Measurements from ENCODE around the gene CADPS2.

CADPS2 gene

GRCh38 chr7:122886357-122887081 is at the start of gene CADPS2:
TSS of gene CADPS2 (minus strand) at chr7:122886460. CDS start at chr7:122886337, 123 bp downstream.
- DNase-seq, result peak; percentile 67

DNA sequence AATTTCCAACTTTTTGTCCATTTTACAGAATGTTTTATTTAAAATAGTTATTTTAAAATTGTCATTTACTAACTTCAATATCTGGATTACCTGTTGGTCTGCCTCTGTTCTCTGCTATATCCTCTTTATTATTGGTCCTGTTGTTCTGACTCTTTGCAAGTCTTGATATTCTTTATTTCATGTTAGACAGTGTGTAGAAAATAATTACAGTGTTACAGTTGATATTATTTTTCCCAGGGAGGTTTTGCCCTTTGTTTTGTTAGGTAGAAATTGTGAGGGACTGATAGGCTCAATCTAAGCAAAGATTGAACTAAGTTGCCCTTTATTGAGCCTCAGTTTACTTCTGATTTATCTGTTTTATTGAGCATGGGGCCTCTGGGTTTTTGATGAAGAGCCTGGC is 49.4 kb upstream of the CADPS2 start:
- DNase-seq, result no peak

DNA sequence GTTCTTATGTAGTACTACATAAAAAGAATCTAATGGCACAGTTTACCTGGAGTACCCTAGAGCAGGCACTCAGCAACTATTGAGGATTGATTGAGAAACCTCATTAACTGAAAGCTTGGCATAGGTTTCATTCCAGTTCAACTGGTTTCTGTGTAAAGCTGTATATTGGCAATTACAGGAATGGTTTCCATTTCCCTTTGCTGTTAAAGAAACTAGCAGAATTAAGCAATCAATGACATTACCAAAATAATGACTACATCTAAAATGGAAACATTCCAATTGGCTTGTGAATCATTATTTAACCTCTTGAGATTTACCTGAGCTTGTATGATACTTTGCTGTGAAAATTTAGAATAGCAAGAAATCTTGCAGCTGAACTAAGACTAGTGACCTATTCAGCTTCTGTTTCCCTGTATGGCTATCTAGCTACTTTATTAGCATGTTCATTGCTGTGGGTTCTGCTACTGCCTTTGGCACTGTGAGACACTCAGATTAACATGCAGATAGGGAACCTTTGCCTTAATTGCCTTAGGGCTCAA is 33.5 kb upstream of the CADPS2 start:
- DNase-seq, result no peak

- no peak for DNase-seq
Measured at GRCh38 chr7:122914812-122915211, 28.6 kb upstream of the CADPS2 start.

DNA sequence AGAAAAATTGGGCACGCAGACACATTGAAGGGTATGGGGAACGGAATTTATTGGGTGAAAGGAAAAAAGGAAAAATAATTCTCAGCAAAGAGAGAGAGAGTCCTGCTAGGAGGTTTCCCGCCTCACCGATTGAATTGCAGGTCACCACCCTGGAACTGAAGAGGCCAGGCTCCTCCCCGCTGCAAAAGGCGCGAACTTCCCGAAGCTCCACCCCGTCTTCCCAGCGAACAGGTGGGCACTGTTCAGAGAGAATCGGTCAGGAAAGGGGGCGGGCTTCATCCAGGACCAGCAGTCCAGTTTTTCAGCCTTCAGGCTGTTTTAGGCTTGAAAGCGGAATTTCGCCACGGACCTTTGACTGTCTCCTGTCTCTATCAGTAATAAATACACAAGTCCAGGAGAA is 27.3 kb upstream of the CADPS2 start:
- DNase-seq, result no peak

- DNase-seq, result no peak
Measured at GRCh38 chr7:122902751-122903495, 16.7 kb upstream of the CADPS2 start.

GRCh38 chr7:122901250-122901649 is 15.0 kb upstream of the CADPS2 start:
- DNase-seq, result no peak

DNA sequence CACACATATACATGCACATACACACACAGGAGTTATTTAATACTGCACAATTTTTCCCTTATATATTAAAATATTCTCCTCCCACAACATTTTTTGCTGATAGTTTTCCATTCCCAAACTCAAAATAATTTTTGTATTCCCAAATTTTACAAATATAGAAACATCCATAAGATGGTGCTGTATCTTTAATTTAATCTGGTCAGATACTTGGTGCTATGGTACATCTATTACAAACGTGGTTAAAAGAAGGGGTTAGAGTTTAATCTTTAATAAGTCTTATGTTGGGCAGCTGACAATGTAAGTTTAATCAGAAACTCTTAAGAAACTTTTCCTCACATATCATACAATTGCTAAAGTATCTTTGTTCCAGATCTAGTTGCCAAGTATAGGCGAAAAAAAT is 10.2 kb upstream of the CADPS2 start:
- no peak for DNase-seq

DNA sequence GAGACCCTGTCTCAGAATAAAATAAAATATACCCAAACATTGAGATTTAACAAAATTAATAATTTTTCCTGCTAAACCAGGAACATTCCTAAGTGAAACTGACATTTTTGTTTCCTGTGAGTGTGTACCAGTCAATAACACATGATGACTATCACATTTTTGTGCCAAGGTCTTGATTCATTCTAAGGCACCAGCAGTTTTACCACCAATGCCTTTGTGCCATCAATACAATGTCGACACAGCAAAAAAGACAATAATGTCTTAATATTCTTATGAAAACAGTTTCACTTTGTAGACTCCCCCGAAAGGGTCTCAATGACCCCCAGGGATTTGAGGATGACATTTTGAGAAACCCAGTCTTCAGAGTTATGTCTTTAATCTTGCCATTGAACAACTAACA is 7.2 kb upstream of the CADPS2 start:
- no peak for DNase-seq

GRCh38 chr7:122889116-122889515 is 2.9 kb upstream of the CADPS2 start:
- DNase-seq, result no peak

DNA sequence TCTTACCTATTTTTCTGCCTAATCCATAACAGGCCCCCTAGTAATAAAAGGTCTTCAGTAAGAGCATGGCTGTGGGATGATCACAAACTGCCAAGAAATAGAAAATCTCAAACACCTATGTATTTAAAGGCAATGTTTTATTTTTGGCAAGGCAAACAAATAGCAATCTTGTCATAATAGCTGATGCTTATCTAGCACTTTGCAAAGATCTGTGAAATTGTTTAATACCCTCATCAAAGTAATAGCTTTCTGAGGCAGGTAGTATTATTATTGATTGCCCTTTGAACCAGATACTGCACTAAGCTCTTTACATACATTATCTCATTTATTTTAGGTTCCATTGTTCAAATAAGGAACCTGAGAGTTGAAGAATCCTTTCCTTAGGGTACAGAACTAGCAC is 1.6 kb upstream of the CADPS2 start:
- no peak for DNase-seq

DNA sequence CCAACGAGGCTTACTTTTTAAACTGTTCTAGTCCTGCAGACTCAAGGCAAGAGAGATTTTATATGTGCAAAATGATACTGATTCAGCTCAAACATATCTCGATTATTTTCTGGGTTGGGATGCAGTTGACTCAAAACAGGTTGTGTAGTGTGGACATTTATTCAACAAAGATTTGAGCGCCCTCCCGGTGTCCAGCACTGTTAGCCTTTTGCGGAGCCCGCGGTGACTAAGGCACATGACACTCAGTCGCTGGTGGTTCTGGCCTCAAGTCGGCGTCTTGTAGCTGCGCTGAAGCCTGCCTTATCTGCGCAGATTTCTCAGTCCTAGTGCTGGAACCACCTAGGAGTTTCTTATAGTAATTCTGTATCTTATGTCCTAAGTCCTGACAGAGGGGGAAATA is 938 bp upstream of the CADPS2 start:
- no peak for DNase-seq

GRCh38 chr7:122885583-122886356 is 490 bp downstream of the CADPS2 start:
- DNase-seq, result no peak

DNA sequence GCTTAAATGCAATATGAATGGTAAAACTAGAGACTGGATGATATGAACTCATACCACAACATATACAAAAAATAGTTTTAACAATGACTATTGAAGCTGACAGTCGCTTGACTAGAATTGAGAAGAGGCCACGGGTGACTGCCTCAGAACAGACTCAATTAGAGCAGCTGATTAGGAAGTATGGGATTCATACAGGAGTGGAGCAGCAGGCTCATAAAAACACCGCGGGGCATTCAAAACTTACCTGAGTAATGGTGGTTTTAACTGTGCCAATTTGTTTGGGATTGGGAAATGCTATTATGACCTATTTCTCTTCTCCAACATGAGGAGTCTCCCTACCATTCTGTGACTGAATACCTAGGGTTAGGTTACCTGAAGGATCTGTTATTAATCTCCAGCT is 2.1 kb downstream of the CADPS2 start:
- DNase-seq, result no peak

GRCh38 chr7:122883049-122883680 is 3.1 kb downstream of the CADPS2 start:
- DNase-seq, result no peak

DNA sequence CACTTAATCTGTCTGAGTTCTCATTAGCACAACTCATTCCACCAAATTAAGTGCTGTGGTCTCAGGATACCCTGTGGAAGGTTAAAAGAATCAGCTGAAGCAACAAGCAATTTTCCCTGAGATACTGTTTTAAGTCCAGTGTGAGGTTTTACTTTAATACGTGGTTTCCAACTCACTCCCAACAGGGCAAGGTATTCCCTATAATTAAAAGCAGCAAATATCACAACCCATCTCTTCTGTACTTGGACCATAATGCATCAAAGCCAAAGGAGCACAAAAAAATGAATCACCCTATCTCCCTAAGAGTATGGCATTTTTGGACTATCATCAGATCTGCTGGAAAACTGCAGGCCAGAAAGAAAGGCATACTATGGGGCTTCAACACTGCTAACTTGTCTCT is 4.9 kb downstream of the CADPS2 start:
- DNase-seq, result no peak

- DNase-seq, result no peak
Measured at GRCh38 chr7:122869260-122869659, 17.0 kb downstream of the CADPS2 start.

- DNase-seq, result no peak
Measured at GRCh38 chr7:122867471-122867980, 18.7 kb downstream of the CADPS2 start.

DNA sequence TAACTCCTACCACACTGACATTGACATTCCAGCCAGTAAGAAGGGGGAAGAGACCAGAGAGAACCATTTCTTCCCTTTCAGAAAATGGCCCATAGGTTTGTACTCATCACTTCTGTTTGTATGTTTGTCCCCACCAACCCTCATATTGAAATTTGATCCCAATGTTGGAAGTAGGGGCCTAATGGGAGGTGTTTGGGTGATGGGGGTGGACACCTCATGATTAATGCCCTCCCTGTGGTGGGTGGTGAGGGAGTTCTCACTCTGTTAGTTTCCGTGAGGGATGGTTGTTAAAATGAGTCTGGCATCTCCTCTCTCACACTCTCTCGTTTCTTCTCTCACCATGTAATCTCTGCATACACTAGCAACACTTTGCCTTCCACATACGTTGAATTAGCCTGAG is 21.4 kb downstream of the CADPS2 start:
- no peak for DNase-seq

GRCh38 chr7:122864016-122864415 is 22.2 kb downstream of the CADPS2 start:
- DNase-seq, result no peak

GRCh38 chr7:122858320-122858719 is 27.9 kb downstream of the CADPS2 start:
- no peak for DNase-seq

- no peak for DNase-seq
Measured at GRCh38 chr7:122850528-122850927, 35.7 kb downstream of the CADPS2 start.

DNA sequence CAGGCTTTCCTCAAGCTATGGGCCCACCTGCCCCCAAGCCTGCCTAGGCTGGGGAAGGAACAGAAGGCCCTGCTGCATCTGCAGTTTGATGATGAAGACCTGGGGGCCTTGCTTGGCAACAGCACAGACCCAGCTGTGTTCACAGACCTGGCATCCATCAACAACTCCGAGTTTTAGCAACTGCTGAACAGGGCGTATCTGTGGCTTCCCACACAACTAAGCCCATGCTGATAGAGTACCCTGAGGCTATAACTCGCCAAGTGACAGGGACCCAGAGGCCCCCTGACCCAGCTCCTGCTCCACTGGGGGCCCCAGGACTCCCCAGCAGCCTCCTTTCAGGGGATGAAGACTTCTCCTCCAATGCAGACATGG is 36.3 kb downstream of the CADPS2 start:
- no peak for DNase-seq

Measured in NCI-H187 treated with DMSO at 0.1 percent for 48 hours (cell line).